HG03558 (cell line): ENCODE data around the gene TRIM29.
"Not testable (repeated sequence)": the region's sequence is repeated elsewhere in the genome, so short reads cannot be mapped to it uniquely, and the experiment has no call there.

ENCODE experiments used
- ATAC-seq: cut with Tn5 transposase; IDR thresholded peaks from one replicate; pipeline ENCODE4 v1.9.1; 2021; ENCODE audit warnings: moderate number of reproducible peaks; ENCODE audit not compliant: unreplicated experiment; ENCODE audit errors: extremely low read depth

TRIM29 gene

GRCh38 chr11:120172054-120172911 is 34.4 kb upstream of the TRIM29 start:
- ATAC-seq = no peak

GRCh38 chr11:120170741-120171261 is 32.9 kb upstream of the TRIM29 start:
- no peak for ATAC-seq

GRCh38 chr11:120169981-120170698 is 32.2 kb upstream of the TRIM29 start:
- no peak for ATAC-seq

GRCh38 chr11:120168960-120169681 is 31.2 kb upstream of the TRIM29 start:
- ATAC-seq = no peak

GRCh38 chr11:120168108-120168959 is 30.4 kb upstream of the TRIM29 start:
- ATAC-seq = no peak

- ATAC-seq = no peak
Measured at GRCh38 chr11:120167659-120168058, 29.7 kb upstream of the TRIM29 start.

GRCh38 chr11:120160436-120160835 is 22.5 kb upstream of the TRIM29 start:
- ATAC-seq = no peak

GRCh38 chr11:120153221-120153620 is 15.3 kb upstream of the TRIM29 start:
- ATAC-seq = no peak

GRCh38 chr11:120151536-120151935 is 13.6 kb upstream of the TRIM29 start:
- no peak for ATAC-seq

GRCh38 chr11:120149246-120149645 is 11.3 kb upstream of the TRIM29 start:
- ATAC-seq = no peak

- ATAC-seq = no peak
Measured at GRCh38 chr11:120147950-120148270, 10.0 kb upstream of the TRIM29 start.

- no peak for ATAC-seq
Measured at GRCh38 chr11:120147094-120147949, 9.4 kb upstream of the TRIM29 start.

GRCh38 chr11:120146413-120147093 is 8.6 kb upstream of the TRIM29 start:
- ATAC-seq = no peak

GRCh38 chr11:120144501-120144900 is 6.6 kb upstream of the TRIM29 start:
- no peak for ATAC-seq

GRCh38 chr11:120143472-120143871 is 5.6 kb upstream of the TRIM29 start:
- not testable (repeated sequence) for ATAC-seq

- ATAC-seq = no peak
Measured at GRCh38 chr11:120142441-120143100, 4.7 kb upstream of the TRIM29 start.

- ATAC-seq = no peak
Measured at GRCh38 chr11:120141768-120142423, 4.0 kb upstream of the TRIM29 start.
